Fibroblast of mammary gland (primary cell): ENCODE measurements around the gene MRM3.

Experiments used
- DNase-seq: peaks from one replicate; pipeline ENCODE4 v3.0.0-alpha.2; 2010; ENCODE audit warnings: low read depth
- H3K4me3 ChIP-seq: 2 replicates; pipeline ENCODE4 v1.5.1; 2011; ENCODE audit warnings: low read depth, mild to moderate bottlenecking, low read length, moderate library complexity; ENCODE audit not compliant: control insufficient read depth
- TF ChIP-seq, protein P1 (sequence below): conservative IDR thresholded peaks from 2 replicates; pipeline ENCODE4 v1.5.1; 2011; ENCODE audit warnings: low read depth, low read length, inconsistent platforms; ENCODE audit not compliant: control insufficient read depth, insufficient read depth

Gene MRM3

DNA sequence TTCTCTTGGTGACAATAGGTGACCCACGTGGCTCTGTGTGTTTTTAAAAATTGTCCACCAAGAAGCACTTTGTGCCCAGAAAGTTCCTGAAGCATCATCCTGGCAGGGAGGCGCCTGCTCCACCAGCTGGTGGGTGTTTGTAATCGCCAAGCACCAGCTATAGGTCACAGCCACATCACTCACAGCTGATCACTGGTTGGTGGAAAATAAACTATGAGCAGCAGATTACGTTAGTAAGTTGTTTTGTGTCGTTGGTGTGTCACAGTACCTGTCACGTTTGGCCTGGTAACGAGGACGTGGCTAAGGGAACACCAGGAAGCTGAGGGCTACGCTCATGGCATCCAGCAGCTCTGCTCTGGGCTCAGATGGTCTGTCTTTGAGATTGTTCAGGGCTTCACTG lies 10.1 kb downstream of the MRM3 start:
- no peak overlapping the region for H3K4me3 ChIP-seq
- TF ChIP-seq, protein P1, sequence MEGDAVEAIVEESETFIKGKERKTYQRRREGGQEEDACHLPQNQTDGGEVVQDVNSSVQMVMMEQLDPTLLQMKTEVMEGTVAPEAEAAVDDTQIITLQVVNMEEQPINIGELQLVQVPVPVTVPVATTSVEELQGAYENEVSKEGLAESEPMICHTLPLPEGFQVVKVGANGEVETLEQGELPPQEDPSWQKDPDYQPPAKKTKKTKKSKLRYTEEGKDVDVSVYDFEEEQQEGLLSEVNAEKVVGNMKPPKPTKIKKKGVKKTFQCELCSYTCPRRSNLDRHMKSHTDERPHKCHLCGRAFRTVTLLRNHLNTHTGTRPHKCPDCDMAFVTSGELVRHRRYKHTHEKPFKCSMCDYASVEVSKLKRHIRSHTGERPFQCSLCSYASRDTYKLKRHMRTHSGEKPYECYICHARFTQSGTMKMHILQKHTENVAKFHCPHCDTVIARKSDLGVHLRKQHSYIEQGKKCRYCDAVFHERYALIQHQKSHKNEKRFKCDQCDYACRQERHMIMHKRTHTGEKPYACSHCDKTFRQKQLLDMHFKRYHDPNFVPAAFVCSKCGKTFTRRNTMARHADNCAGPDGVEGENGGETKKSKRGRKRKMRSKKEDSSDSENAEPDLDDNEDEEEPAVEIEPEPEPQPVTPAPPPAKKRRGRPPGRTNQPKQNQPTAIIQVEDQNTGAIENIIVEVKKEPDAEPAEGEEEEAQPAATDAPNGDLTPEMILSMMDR = no peak
- peak; percentile 27 for DNase-seq

DNA sequence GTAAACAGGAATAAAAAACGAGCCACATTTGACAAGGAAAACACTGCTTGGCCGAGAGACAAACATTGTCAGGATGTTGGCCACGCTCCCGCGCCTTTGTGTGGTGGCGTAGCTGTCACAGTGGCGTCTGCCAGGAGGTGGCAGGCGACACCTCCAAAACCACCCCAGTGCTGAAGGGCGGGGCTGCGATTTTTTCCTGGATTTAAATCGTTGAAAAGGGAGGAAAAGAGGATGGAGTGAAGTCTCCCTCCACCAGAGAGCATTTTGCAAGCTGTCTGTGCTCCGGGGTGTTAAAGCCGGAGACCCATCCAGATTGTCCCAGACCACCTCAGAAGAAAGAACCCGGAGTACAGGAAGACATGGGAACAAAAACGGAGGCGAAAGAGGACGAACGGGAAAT lies 12.7 kb downstream of the MRM3 start:
- TF ChIP-seq, protein P1 = peak; percentile 61
- DNase-seq = peak; percentile 75
- no peak overlapping the region for H3K4me3 ChIP-seq

DNA sequence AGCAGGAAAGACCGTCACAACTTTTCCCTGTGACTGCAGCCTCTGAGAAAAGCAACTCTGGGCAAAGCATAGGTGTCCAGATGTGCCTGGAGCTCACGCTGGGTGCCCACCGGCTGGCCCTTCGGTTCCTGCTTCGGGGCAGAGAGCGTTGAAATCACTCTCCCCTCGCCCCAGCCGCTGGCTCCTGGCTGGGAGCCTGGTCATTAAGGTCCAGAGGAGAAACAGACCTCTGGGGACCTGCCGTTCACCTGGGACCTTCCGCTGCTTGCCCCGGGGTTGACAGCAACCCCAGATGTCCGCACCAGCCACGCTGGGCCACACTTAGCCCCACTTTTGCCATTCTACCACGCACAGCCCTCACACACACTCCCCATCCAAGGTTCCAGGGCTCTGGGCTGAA lies 13.1 kb downstream of the MRM3 start:
- TF ChIP-seq, protein P1 = no peak
- no peak overlapping the region for H3K4me3 ChIP-seq
- no peak for DNase-seq

DNA sequence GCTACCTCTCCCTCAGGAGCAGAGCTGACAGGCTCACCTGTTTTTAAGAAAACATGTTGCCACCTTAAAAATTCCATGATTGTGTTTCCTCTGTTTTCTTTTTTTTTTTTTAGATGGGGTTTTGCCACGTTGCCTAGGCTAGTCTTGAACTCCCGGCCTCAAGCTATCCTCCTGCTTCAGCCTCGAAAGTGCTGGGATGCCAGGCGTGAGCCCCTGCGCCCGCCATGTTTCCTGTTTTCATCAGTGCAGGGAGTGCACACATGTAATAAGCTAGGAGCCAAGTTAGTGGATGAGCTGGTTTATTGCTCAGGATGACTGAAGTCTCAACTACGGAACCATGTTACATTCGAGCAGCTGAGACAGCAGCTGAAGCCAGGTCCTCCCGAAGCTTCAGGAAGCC lies 13.6 kb downstream of the MRM3 start:
- no peak overlapping the region for H3K4me3 ChIP-seq
- no peak for DNase-seq
- TF ChIP-seq, protein P1 = no peak

DNA sequence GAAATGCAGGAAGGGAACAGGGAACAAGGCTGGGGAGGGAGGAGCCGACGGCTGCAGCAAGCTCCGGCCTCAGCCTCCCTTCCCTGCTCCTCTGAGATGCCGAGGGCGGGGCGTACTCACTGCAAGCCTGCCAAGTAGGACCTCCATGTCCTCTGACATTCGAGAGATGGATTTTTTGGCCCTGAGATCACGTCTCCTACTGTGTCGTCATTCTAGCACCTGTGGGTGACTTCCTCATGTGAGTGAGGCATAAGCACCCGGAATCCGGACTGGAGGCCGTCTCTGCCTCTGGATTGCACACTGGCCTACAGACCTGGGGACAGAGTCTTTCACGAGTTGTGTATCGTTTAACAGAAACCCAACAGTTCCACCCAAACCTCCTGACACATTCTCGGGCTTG lies 14.5 kb downstream of the MRM3 start:
- no peak for DNase-seq
- H3K4me3 ChIP-seq = no peak overlapping the region
- TF ChIP-seq, protein P1 = no peak

DNA sequence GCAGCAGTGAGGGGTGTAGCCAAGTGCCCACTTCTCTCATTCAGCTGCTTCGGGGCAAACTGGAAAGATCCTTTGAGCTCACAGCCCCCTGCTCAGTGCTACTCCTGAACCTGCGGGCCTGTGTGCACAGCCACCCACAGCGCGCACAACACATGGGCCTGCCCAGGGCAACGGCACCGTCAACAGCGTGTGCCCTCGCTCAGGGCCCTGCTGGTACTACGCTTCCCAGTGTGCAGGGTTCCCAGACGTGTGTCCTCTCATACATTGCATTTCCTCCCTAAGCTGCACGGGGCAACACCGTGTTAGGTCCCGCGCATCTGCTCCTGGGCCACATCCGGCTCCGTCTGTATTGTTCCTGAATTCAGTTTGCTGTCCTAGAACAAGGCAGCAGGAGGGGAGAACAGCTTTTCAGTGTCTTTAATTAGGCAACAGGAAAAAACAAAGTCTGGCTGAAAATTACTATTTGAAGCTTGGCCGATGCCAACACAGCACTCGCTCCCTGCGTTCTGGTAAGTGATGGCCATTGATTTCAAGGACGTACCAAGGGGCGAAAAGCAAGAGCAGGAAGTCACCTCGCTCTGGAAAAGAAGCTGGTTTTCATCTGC lies 15.2 kb downstream of the MRM3 start:
- DNase-seq = no peak
- no peak overlapping the region for H3K4me3 ChIP-seq
- TF ChIP-seq, protein P1 = no peak

DNA sequence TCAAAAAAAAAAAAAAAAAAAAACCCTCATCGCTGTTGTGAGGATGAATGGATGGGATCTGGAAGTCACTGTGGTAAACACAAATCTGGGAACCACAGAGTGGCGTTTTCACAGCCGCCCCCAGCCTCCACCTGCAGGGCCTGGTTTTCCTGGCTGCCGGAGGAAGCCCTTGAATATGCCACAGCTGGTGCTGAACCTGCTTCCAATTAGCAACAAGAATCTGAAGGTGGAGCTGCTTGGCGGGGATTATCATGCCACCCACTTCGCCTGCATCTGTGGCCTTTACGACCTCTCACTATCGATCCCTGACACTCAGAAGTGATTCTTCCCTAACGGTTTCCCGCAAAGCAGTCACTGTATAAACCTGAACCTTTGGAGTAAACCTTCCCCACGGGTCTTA lies 16.1 kb downstream of the MRM3 start:
- DNase-seq = no peak
- H3K4me3 ChIP-seq = no peak overlapping the region
- TF ChIP-seq, protein P1 = no peak
